ENCODE results near the gene HNRNPA1L2. TPM values are rescaled to one million over a fixed set of nuclear protein-coding genes. Genes with fewer than 3 reads are reported as not detected.
A peak's percentile ranks its signal among the peaks of the same experiment; 100 is the strongest.

HNRNPA1L2 gene
- total and polyA plus RNA-seq, 9 of the 15 experiments (the other 6 are each of a cell fraction or from before 2014, with no cell fraction given), result 3.7 to 10.8 (median 6.8) TPM

DNA sequence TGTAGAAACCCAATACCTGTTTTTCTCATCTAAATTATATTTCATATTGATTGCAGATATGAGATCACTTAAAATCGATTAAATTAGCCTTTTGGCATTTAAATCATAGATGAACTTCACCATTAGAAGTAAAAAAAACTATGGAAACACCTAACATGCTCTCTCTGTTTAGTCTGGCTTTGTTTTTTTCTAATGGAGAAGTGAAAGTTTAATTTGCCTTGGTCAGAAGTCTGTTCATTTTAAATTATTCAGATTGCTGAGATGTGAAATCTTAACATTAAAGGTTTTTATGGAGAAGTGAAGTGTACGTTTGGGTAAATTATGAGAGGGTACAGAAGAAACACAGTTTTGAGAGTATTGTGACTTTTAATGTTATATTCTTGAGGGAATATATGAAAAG is 17.1 kb downstream of the HNRNPA1L2 start (continued):
- TF ChIP-seq, protein P1, sequence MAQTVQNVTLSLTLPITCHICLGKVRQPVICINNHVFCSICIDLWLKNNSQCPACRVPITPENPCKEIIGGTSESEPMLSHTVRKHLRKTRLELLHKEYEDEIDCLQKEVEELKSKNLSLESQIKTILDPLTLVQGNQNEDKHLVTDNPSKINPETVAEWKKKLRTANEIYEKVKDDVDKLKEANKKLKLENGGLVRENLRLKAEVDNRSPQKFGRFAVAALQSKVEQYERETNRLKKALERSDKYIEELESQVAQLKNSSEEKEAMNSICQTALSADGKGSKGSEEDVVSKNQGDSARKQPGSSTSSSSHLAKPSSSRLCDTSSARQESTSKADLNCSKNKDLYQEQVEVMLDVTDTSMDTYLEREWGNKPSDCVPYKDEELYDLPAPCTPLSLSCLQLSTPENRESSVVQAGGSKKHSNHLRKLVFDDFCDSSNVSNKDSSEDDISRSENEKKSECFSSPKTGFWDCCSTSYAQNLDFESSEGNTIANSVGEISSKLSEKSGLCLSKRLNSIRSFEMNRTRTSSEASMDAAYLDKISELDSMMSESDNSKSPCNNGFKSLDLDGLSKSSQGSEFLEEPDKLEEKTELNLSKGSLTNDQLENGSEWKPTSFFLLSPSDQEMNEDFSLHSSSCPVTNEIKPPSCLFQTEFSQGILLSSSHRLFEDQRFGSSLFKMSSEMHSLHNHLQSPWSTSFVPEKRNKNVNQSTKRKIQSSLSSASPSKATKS (CRISPR knock-in tag; IDR thresholded peaks at IDR 0.05), result no peak
- TF ChIP-seq TCF7L2 (IDR thresholded peaks at IDR 0.05; ENCODE audit: low read depth, low read length), result no peak
- no peak for TF ChIP-seq SRF (CRISPR knock-in tag; IDR thresholded peaks at IDR 0.05)

GRCh38 chr13:52664272-52664671 is 22.0 kb downstream of the HNRNPA1L2 start:
- no peak overlapping the region for H3K4me3 ChIP-seq
- CTCF ChIA-PET (ENCODE audit: low intra/inter-chr PET ratio), result interaction anchor here (1.5 kb wide), 1 partner anchor 145 kb away, joined by 12 read pairs; no protein-coding TSS in a partner anchor
- no peak overlapping the region for H2AFZ ChIP-seq (ENCODE audit: low read depth, low read length)
- in situ Hi-C loops (cut with MboI) (no loop called here), intact Hi-C loops (cut with micrococcal nuclease) (loop anchor here (2.0 kb wide), 1 partner anchor 145 kb away; no protein-coding TSS in a partner anchor)
- no peak for FAIRE-seq
- no peak overlapping the region for H3K27ac ChIP-seq (ENCODE audit: extremely low read depth, low read depth, low read length)
- BruUV-seq (replicated peaks), result no TSS peak
- H3K9me1 ChIP-seq (ENCODE audit: control insufficient read depth, insufficient read depth, low read length), result no peaks in the 10 kb centered on the region
- H3K27me3 ChIP-seq (ENCODE audit: control insufficient read depth in 2 of 2, insufficient read depth in 2 of 2, low read length in 2 of 2), result no peaks in the 10 kb centered on the region
- H3K79me2 ChIP-seq (ENCODE audit: control insufficient read depth, insufficient read depth, low read length), result no peaks in the 10 kb centered on the region
- POLR2A ChIA-PET, result interaction anchor here (2.6 kb wide), 1 partner anchor 11 kb away, joined by 24 read pairs; the partner anchor contains the start of gene SUGT1
- WGBS (ENCODE audit: insufficient coverage, low coverage, missing lambda C conversion rate), result 95% methylated on average over 4 of the region's 4 CpGs
- H3K9ac ChIP-seq (ENCODE audit: insufficient read depth in 1 of 2, low read depth in 2 of 2, low read length in 2 of 2), result no peak overlapping the region
- no peaks in the 10 kb centered on the region for H3K9me3 ChIP-seq (replicated peaks; ENCODE audit: control insufficient read depth, insufficient read depth, low read depth, low read length)
- TF ChIP-seq ZNF586 (CRISPR knock-in tag; conservative IDR thresholded peaks at IDR 0.05), result no peak
- peak; percentile 42; the same call in 1 of the 2 replicates for TF ChIP-seq MAFF (IDR thresholded peaks at IDR 0.05; ENCODE audit: low read length)
- TF ChIP-seq NFYB (IDR thresholded peaks at IDR 0.05; ENCODE audit: extremely low read depth, insufficient read length), result no peak
- peak; percentile 46; the same call in 1 of the 2 replicates for TF ChIP-seq ZNF316 (IDR thresholded peaks at IDR 0.05)
- TF ChIP-seq MAFK (IDR thresholded peaks at IDR 0.05; ENCODE audit: low read length), result peak; percentile 37; the same call in 1 of the 2 replicates
- no peak for TF ChIP-seq MTA1 (IDR thresholded peaks at IDR 0.05; ENCODE audit: borderline replicate concordance)
- peaks cover 84% of the 10 kb centered on the region; the same call in 2 of the 3 replicates for H3K36me3 ChIP-seq (ENCODE audit: control insufficient read depth, insufficient read depth, low read length)
- H4K20me1 ChIP-seq (replicated peaks; ENCODE audit: control insufficient read depth, insufficient read depth, low read length), result no peaks in the 10 kb centered on the region
- no peaks in the 10 kb centered on the region for H3K4me1 ChIP-seq (replicated peaks in 1 of 2; ENCODE audit: control insufficient read depth in 2 of 2, insufficient read depth in 2 of 2, low read length in 2 of 2)
- ATAC-seq, result no peak
- H3K4me2 ChIP-seq (ENCODE audit: insufficient read depth, low read length), result no peak overlapping the region
- no peak for DNase-seq (ENCODE audit: extremely low read depth in 1 of 4, low spot score in 3 of 4)
